GM19351 (cell line): ENCODE measurements around the gene RGMA.
"Not testable (repeated sequence)": the region's sequence is repeated elsewhere in the genome, so short reads cannot be mapped to it uniquely, and the experiment has no call there.

Experiments
- ATAC-seq: cut with Tn5 transposase; IDR thresholded peaks from one replicate; pipeline ENCODE4 v1.9.1; 2021; ENCODE audit warnings: mild to moderate bottlenecking, moderate library complexity; ENCODE audit not compliant: unreplicated experiment

Gene RGMA

DNA sequence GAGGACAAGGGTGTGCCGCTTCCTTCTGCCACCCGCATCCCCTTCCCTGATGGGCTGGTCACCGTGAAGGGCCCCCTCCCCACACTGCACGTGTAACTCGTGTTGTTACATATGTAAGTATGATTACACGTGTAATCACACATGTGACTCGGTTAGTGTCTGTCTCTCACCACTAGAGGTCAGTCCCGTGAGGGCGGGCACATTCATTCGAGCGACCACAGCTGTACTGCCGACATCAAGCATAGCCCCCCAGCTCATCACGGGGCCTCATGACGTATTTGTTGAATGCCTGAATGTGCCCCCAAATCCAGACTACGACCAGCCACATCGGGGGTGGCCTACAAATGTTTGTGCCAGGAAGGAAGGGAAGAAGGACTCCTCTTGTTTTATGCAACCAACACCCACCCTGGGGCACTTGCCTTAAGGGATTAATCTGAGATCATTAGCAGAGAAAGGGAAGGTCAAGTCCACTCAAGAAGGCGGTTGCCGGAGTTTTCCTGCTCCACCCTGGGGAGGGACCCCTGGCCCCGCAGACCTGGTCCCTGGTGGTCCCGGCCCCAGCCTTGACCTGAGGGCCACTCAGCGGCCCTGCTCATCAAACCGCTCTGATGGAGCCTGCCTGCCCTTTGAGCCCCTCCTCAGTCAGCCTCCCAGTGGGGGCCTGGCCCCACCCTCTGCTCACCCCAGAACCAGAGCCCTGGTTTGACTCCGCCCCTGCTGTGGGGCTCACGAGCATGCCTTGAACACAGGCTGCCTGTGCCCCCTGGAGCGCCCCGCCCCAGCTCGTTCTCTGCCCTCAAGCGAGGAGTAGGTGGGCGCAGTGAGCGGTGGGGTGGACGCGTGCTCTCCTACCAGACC, 52.8 kb downstream of the RGMA start:
- ATAC-seq: peak; percentile 86

GRCh38 chr15:93035092-93035915, 53.7 kb downstream of the RGMA start:
- ATAC-seq: peak; percentile 23

DNA sequence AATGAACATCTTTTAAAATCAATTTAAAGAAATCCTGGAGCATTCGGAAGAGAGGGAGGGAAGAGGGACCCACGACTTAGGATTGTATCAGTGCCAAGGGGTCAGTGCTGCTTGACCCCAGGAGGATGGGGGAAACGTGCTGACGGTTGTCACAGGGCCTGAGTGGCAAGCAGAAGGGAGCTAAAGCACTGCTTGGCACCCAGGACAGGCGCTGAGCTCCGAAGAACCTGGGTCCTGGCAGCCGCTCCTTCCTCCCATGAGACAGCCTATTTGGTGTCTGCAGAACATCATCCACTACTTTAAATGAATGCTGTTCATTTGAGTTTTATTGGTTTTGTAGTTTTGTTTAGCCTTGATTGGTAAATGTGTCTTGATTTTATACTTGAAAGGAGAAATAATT, 54.5 kb downstream of the RGMA start:
- no peak for ATAC-seq

DNA sequence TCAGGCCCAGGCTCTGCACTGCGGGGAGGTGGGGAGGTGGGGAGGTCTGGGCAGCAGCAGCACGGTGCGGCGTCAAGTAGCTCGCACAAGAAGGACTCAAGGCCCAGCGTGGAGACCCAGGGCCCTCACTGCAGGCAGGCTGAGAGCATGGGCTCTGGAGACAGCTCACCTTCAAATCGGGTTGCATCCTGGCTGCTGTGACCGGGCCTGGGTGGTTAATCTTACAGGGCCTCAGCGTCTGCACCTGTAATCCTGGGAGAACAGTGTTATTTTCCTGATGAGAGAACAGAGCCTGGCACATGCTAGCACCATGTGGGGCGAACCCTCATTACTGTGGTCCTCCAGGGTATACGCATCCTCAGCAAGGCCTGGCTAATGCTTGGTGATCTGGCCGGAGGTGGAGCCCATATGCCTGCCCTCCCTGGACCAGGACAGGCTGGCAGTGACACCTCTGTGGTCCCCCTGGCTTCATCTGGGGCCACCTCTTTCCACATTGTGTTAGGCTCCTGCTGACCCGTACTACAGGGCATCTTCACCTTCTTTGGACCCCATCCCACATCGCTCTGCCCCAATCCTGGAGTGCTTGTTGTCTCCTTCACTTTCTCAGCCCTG, 55.5 kb downstream of the RGMA start:
- no peak for ATAC-seq

DNA sequence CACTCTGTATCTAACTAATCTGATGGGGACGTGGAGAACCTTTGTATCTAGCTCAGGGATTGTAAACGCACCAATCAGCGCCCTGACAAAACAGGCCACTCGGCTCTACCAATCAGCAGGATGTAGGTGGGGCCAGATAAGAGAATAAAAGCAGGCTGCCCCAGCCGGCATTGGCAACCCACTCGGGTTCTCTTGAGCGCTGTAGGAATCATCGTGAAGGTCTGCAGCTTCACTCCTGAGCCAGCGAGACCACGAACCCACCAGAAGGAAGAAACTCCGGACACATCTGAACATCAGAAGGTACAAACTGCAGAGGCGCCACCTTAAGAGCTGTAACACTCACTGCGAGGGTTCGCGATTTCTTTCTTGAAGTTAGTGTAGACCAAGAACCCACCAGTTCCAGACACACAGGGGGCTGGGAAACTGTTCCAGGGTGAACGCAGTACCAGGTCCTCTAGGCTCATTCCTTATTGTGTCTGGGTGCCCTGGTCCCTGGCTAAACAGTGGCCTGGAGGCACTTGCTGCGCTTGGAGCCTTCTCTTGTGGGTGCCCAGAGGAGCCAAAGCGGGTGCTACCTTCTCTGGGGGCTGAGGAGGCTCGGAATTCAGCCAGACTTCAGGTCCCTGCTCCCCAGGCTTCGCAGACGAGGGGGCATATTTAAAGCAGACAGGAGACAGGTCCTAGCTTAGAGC, 56.4 kb downstream of the RGMA start:
- ATAC-seq: not testable (repeated sequence)

- ATAC-seq: not testable (repeated sequence)
Measured at GRCh38 chr15:93031557-93032384, 57.2 kb downstream of the RGMA start.

DNA sequence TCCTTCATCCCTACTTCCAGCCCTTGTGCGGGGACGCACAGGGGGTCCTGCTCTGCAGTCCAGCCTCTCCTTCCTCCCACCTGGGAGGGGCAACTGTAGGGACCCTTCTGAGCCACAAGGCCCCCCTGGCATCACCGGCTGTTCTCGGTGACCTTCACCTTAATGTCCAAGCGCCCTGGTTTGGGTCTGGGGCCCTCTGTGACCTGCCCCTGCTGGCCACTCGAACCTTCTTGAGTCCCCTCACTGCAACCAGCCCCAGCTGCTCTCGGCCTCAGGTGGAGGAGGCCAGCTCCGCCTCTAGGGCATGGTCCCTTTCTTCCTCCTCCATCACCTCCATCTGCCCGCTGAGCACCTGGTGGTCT, 57.9 kb downstream of the RGMA start:
- no peak for ATAC-seq

- peak; percentile 79 for ATAC-seq
Measured at GRCh38 chr15:93030430-93031102, 58.4 kb downstream of the RGMA start.

- ATAC-seq: no peak
Measured at GRCh38 chr15:93029836-93030429, 59.1 kb downstream of the RGMA start.

DNA sequence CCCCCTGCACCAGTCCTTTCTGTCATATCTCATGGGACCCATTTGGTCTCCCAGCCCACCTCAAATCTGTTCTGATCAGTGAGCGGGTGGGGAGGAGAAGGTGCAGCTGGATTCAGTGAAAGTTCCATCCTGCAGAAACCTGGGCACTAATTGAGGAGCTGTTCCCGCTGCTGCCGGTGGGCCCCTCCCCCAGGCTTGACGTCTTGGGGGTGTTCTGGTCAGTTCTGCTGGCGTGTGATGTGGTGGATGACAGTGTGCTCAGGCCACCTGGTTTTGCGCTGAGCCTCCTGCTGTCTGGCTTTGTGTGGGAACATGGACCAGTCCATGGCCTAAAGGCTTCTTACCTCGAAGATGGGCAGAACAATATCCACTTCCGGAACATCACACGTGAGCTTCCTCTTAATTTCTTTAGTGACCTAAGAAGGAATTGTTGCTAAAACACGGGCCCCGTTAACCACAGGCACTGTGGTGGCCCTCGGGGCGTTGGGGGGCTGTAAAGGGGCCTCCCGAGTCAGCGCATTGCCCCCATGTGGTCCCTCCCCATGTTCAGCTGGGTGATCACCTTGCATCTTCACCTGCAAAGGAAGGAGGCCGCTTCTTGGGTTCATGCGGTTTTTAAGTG, 59.7 kb downstream of the RGMA start:
- ATAC-seq: no peak

DNA sequence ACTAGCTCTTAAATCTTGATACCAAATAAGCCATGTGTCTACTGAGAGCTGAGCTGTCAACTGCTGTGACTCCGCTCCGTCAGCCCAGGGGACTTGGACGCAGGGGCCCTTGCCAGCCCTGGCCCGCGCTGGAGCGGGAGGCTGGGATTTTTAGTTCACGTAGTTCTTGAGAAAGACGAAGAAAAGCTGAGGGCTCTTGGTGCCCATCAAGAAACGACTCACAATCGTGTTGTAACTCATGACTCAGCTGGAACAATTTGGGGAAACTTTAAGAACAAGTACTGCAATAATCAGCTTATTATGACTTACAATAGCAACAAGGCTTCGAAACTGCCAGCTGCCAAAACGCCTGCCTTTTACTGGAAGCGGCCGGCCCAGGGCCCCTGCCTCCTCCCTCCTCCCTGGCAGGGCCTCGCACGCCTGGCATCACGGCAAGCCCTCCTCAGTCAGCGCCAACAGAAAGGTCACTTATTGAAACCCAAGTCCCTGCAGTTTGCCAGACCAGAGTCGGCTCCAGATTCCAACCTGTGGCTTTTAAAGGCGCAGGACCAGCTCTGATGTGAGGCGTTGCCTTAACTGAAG, 60.3 kb downstream of the RGMA start:
- no peak for ATAC-seq

GRCh38 chr15:93028111-93028631, 60.8 kb downstream of the RGMA start:
- ATAC-seq: no peak

DNA sequence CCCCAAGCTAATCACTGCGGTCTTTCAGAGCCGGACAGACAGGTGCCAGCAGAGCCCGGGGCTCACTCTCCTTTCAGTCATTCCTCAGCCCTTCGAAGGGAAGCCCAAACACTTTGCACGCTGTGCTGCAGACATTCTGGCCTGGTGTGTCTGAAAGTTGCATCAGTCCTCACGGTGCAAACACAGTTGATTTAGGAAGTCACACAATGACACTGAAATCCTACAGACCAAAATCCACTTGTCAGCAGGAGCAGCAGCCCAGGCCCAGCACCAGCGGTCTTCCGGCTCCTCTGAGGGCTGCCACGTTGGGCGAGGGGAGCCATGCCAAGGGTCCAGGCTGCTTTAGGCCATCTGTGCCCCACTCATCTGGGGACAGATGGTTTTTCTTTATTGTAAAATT, 61.6 kb downstream of the RGMA start:
- ATAC-seq: no peak

- no peak for ATAC-seq
Measured at GRCh38 chr15:93026380-93026817, 62.6 kb downstream of the RGMA start.

GRCh38 chr15:93025625-93025982, 63.4 kb downstream of the RGMA start:
- no peak for ATAC-seq

- ATAC-seq: no peak
Measured at GRCh38 chr15:93024716-93025624, 64.0 kb downstream of the RGMA start.

GRCh38 chr15:93024293-93024692, 64.7 kb downstream of the RGMA start:
- ATAC-seq: no peak
